Right forelimb (tissue), 1 donor: ENCODE data around the gene RAD51B.

Source experiments
- DNase-seq: peaks from one replicate; pipeline ENCODE4 v3.0.0-alpha.2; 2018

Gene RAD51B

GRCh38 chr14:67908052-67908754, 88.6 kb downstream of the RAD51B start:
- no peak for DNase-seq

- no peak for DNase-seq
Observed at GRCh38 chr14:67911562-67911961, 92.0 kb downstream of the RAD51B start.

- DNase-seq = no peak
Observed at GRCh38 chr14:67916430-67916829, 96.9 kb downstream of the RAD51B start.

DNA sequence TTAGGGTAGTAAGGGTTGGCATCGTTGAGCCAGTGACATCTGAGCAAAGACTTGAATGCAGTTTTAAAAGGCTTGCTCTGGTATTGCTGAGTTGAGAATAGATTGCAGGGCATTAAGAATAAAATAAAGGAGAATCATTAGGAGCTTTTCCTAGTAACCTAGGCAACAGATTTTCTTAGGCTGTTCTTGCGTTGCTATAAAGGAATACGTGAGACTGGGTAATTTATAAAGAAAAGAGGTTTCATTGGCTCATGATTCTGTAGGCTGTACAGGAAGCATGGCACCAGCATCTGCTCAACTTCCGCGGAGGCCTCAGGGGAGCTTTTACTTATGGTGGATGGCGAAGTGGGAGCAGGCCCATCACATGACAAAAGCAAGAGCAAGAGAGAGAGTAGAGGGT, 97.4 kb downstream of the RAD51B start:
- no peak for DNase-seq

GRCh38 chr14:67918838-67919237, 99.3 kb downstream of the RAD51B start:
- DNase-seq = no peak

- DNase-seq = no peak
Observed at GRCh38 chr14:67919259-67920032, 99.9 kb downstream of the RAD51B start.

DNA sequence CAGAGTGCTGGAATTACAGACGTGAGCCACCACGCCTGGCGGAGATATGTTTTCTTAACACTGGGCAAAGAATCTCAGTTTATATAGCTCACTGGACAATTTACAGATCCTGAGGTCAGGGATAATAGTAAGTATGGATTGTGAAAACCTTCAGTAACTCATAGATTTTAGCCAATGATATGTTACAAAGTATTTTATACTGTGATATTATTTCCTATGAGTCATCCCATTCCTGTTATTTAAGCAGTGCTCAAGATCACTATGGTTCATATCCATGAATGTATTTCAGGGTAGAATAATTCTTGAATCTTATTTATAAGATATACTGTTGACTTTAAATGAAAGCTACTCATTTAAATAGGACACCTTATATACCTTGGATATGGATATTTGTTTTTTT, 107.2 kb downstream of the RAD51B start:
- no peak for DNase-seq

GRCh38 chr14:67927244-67927643, 107.7 kb downstream of the RAD51B start:
- no peak for DNase-seq

DNA sequence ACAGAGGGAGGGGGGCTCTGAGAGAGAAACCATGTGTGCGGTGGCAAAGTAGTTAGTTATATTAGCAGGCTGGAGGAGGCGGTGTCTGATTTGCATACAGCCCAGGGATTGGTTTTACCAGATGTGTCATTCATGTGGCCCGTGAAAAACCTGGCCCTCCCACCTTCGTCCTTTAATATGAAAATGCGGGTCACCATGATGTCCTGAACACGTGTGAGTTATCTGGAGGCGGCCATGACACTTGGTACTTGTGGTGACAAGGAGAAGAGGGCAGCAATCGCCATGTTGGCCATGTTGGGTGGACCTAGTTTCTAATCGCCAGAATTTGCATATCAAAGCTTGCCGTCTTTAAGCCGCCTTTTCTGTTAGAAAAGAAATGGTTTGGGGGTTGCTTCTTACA, 108.8 kb downstream of the RAD51B start:
- DNase-seq = no peak

- no peak for DNase-seq
Observed at GRCh38 chr14:67932708-67933246, 113.2 kb downstream of the RAD51B start.

- DNase-seq = no peak
Observed at GRCh38 chr14:67933266-67933665, 113.7 kb downstream of the RAD51B start.

- no peak for DNase-seq
Observed at GRCh38 chr14:67934087-67934486, 114.5 kb downstream of the RAD51B start.

DNA sequence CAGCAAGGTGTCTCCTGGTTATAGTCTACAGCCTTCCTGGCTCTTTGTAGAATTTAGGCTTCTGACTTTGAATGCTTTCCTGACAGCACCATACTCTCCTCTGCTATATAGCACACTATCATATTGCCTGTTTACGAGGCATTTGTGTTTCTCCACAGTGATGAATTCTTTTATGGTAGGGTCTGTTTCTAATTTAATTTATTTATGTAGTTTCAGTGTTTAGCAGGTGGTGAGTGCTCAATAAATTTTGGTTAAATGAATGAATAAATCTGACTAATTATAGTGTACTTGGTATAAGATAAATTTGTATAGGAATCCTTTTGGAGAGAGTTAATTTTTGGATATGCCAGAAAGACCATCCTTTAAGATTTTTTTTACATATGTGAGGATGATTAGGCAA, 115.3 kb downstream of the RAD51B start:
- no peak for DNase-seq

DNA sequence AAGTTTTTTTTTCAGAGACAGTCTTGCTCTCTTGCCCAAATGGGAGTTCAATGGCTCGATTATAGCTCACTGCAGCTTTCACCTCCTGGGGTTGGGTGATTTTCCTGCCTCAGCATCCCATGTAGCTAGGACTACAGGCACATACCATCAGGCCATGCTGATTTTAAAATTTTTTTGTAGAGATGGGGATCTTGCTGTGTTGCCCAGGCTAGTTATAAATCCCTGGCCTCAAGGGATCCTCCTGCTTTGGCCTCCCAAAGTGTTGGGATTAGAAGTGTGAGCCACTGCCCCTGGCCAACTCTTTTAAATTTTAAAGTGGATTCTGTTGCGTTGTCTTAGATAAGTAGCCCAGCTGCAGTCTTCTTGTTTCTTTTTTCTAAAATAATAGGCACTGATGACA, 115.8 kb downstream of the RAD51B start:
- no peak for DNase-seq

DNA sequence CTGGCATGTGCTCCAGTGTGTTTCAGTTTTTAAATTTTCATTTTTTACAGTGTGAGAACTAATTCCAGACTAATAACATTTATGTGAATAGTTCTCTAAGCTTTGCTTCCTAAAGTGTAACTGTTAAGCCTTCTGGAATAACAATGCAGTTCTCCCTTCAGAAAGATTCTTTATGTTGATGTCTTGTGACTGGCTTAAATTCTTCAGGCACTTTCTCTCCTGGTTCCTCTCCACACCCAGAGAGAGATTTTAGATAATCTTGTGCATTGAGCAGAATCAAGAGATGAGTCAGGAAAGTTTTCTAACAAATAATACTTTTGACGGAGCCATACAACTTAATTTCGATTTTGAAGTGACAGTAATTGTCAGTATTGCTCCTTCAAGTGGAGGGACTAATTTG, 118.5 kb downstream of the RAD51B start:
- no peak for DNase-seq

DNA sequence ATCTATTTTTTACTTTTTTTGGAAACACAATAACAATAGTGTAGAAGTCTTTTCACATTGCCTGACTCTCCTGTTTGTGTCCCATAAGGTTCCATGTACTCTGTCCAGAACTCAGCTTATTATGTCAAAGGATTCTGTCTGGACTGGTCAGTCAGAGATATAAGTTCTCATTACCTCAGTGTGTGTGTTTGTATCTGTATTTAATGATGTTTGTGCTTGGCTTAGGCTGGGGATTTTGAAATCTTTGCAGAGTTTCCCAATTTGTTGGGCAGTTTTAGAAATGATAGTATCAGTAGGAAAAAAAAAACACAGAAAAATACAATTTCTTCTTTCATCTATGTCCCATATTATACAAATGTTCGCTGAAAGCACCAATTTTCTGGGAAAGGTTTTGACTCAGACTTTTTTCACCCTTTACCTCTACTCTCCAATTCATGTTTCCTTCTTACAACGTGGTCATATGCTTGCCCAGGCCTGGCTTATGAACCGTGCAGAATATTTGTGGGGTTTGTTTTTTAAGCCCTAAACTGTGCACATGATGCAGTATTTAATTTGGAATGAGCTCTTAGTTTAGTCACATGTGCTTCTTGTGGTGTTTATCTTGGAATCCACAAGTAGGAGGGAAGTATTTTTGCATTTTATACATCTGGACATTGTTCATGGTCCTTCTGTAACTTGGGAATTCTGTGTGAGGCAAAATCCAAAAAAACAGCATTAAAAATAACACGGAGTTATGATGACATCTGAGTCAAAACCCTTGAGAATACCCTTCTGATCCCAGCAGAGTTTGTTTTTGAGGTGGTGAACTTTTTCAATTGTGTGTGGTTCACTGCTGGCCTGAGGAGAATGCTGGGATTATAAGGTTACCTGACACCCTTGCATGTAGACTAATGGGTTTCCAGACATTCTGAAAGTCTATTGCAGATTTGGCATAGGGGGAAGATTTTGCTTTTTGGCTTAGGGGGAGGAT, 121.2 kb downstream of the RAD51B start:
- DNase-seq = peak; percentile 52

DNA sequence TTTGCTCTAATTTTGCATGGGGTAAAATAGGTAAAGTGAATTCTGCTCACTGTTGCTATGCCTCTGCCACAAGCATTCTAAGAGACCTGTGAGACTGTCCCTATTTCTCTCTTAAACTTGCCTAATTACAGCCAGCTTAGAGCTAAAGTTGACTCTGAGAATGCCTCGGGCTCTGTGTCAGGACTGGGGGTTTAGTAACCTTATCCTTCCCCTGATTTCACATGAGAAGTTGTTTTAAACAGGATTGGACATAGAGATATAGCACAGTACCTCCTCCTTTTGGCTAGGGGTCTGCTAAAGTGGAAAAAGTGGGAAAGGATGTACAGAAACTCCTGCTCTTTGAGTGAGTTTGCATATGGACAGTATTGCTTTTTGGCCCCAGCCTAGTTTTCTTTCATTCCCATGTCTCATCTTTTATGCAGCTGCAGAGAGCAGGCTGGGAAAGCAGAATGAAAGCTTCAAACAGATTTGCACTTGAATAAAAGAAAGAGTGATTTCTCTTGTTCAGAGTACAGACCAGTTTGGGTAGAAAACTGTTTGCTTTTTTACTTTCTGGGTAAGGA, 122.0 kb downstream of the RAD51B start:
- peak; percentile 80 for DNase-seq

DNA sequence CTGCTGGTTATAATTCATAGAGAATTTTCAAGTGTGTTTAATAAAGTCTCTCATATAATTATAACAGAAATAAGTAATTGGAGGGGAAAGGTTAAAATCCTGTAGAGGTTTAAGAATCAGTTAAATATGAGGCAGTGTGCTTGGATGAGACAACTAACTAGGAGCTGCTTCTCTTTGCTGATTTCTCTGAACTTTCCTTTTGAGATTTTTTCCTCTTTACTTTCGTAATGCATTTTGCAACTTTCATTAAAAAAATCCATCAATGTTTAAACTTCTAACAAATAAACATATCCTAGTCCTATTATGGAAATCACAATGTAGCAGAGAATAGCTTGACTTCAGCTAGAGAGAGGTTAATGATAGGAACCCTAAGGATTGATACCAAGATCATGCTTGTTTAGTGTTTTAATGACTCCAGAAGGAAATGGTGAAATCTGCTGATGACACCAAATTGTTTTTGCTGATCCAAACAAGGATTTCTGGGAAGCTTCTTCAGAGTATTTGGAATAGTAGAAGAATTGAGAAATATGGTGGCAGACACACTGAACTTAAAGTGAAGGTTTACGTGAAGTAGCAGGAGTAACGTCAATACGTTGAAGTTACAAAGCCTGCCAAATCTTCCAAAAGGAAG, 122.6 kb downstream of the RAD51B start:
- no peak for DNase-seq

DNA sequence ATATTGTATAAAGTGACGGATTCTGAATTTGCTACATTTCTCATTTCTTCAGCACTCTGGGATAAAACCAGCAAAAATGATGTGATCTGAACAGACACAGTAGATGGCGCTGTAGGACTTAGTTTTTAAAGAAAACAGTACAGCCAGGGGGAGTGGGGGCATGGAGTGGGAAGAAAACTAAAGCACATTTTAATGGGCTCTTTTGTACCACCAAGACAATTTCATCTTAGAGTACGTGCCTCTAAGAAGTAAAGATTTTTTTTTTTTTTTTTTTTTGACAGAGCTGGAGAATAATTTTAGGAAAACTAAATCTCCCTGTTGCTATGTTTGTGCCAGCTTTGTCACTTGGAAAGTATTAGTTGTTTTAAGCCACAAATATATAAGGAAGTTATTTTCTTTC, 124.4 kb downstream of the RAD51B start:
- DNase-seq = peak; percentile 71

DNA sequence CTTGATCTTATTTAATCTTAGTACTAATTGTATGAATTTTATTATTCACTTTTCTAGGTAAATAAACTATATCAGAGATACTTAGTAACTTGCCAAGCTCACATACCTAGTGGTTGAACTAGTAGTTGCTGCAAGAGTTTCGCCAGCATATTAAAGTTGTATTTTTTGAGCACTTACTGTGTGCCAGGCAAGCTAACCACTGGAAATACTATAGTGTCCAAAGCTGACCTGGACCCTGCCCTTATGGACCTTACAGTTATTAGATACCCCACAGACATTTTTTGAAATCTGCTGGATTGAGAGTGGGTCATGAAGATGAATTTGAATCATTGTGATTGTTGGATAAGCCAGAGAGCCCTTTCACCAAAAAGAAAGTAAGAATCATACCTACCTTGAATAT, 125.0 kb downstream of the RAD51B start:
- DNase-seq = no peak

- DNase-seq = no peak
Observed at GRCh38 chr14:67949771-67950170, 130.2 kb downstream of the RAD51B start.

GRCh38 chr14:67950386-67950785, 130.8 kb downstream of the RAD51B start:
- DNase-seq = no peak
